ENCODE results near the gene CIB2. TPM values are rescaled to one million over a fixed set of nuclear protein-coding genes. Genes with fewer than 3 reads are reported as not detected.

The CIB2 gene
- total RNA-seq, 1 experiment from 2014 or later, result 17.3 TPM

GRCh38 chr15:78072080-78072892 is 59.0 kb downstream of the CIB2 start:
- Histone ChIP-seq H3K27ac (ENCODE audit: low read depth, low read length) (no peak overlapping the region), H3K36me3 (ENCODE audit: control insufficient read depth in 1 of 2, insufficient read depth in 2 of 2, low read length in 2 of 2) (no peaks in the 10 kb centered on the region; a peak in 1 of 4 replicates), H3K4me3 (replicated peaks in 1 of 2; ENCODE audit: low read depth in 1 of 2, low read length in 2 of 2) (no peak overlapping the region), H3K4me2 (ENCODE audit: low read length) (no peak overlapping the region), H3K27me3 (ENCODE audit: insufficient read depth, low read length) (no peaks in the 10 kb centered on the region), H2AFZ (ENCODE audit: low read depth, low read length, poor library complexity, severe bottlenecking) (no peak overlapping the region), H3K9ac (ENCODE audit: low read length) (no peak overlapping the region), H3K9me3 (ENCODE audit: control insufficient read depth in 1 of 2, insufficient read depth in 1 of 2, low read depth in 1 of 2, low read length in 2 of 2) (no peaks in the 10 kb centered on the region), H4K20me1 (ENCODE audit: insufficient read depth) (peaks cover 3% of the 10 kb centered on the region; the same call in 1 of the 2 replicates), H3K9me2 (ENCODE audit: insufficient read depth) (no peaks in the 10 kb centered on the region), H3K4me1 (ENCODE audit: control insufficient read depth in 1 of 2, insufficient read depth in 2 of 2, low read length in 2 of 2) (peaks cover 18 to 29% of the 10 kb centered on the region in 2 experiments), H3K79me2 (ENCODE audit: insufficient read depth, low read length) (peaks cover 44% of the 10 kb centered on the region)
- ChIA-PET POLR2A (no interaction called here), RAD21 (ENCODE audit: low non-redundant PET in 1 of 2, low total read pairs in 2 of 2, uncharacterized antibody in 2 of 2, unreplicated experiment in 2 of 2) (no interaction called here), CTCF (no interaction called here)
- no peak for DNase-seq (ENCODE audit: low read depth, low spot score)
- no peak for TF ChIP-seq TCF7L2 (IDR thresholded peaks at IDR 0.05; ENCODE audit: borderline replicate concordance, extremely low read depth, insufficient read depth, insufficient read length)
- no peak for TF ChIP-seq ZFX (IDR thresholded peaks at IDR 0.05)
- no peak for TF ChIP-seq POLR2AphosphoS5 (IDR thresholded peaks at IDR 0.05; ENCODE audit: low read depth, low read length)
- no peak for TF ChIP-seq JUND (IDR thresholded peaks at IDR 0.05)
- TF ChIP-seq RAD21 (IDR thresholded peaks at IDR 0.05; ENCODE audit: low read depth), result no peak
- TF ChIP-seq ELF1 (IDR thresholded peaks at IDR 0.05; ENCODE audit: borderline replicate concordance, low read depth), result no peak
- no peak for TF ChIP-seq CBX3 (IDR thresholded peaks at IDR 0.05; ENCODE audit: low read depth)
- TF ChIP-seq YY1 (IDR thresholded peaks at IDR 0.05; ENCODE audit: extremely low read depth, insufficient replicate concordance, low read depth, low read length), result no peak
- no peak for ATAC-seq
- BruUV-seq (replicated peaks), result no TSS peak
- intact Hi-C loops (cut with micrococcal nuclease), result no loop called here

- Histone ChIP-seq H2AFZ (ENCODE audit: low read depth, low read length, poor library complexity, severe bottlenecking) (no peak overlapping the region), H3K9ac (ENCODE audit: low read length) (no peak overlapping the region), H3K9me3 (ENCODE audit: control insufficient read depth in 1 of 2, insufficient read depth in 1 of 2, low read depth in 1 of 2, low read length in 2 of 2) (no peaks in the 10 kb centered on the region), H3K36me3 (ENCODE audit: control insufficient read depth in 1 of 2, insufficient read depth in 2 of 2, low read length in 2 of 2) (no peaks in the 10 kb centered on the region; a peak in 1 of 4 replicates), H3K79me2 (ENCODE audit: insufficient read depth, low read length) (peaks cover 40% of the 10 kb centered on the region; the same call in 1 of the 2 replicates), H3K4me1 (ENCODE audit: control insufficient read depth in 1 of 2, insufficient read depth in 2 of 2, low read length in 2 of 2) (peaks cover 18 to 25% of the 10 kb centered on the region in 2 experiments), H3K4me2 (ENCODE audit: low read length) (no peak overlapping the region), H3K27ac (ENCODE audit: low read depth, low read length) (no peak overlapping the region), H3K9me2 (ENCODE audit: insufficient read depth) (no peaks in the 10 kb centered on the region), H3K27me3 (ENCODE audit: insufficient read depth, low read length) (no peaks in the 10 kb centered on the region), H3K4me3 (replicated peaks in 1 of 2; ENCODE audit: low read depth in 1 of 2, low read length in 2 of 2) (no peak overlapping the region), H4K20me1 (ENCODE audit: insufficient read depth) (peaks cover 3% of the 10 kb centered on the region; the same call in 1 of the 2 replicates)
- DNase-seq (ENCODE audit: low read depth, low spot score) (no peak), ATAC-seq (no peak)
- CTCF ChIA-PET, result no interaction called here
- POLR2A ChIA-PET, result no interaction called here
- intact Hi-C loops (cut with micrococcal nuclease), result no loop called here
- BruUV-seq (replicated peaks), result no TSS peak
- no peak for TF ChIP-seq EGR1 (IDR thresholded peaks at IDR 0.05; ENCODE audit: low read depth)
- RAD21 ChIA-PET (ENCODE audit: low non-redundant PET in 1 of 2, low total read pairs in 2 of 2, uncharacterized antibody in 2 of 2, unreplicated experiment in 2 of 2), result no interaction called here
Observed at GRCh38 chr15:78071383-78071782, 59.9 kb downstream of the CIB2 start.

Measured in HCT116 (cell line).